GM12891 (cell line): ENCODE measurements around the gene RMP24.

Experiments used
- POLR2A ChIP-seq: IDR thresholded peaks from 2 replicates; pipeline ENCODE4 v1.6.1; 2011; ENCODE audit warnings: low read depth, low read length, control low read depth
- POLR2AphosphoS5 ChIP-seq: IDR thresholded peaks from 2 replicates; pipeline ENCODE4 v1.6.1; 2011; ENCODE audit warnings: low read depth, low read length, control low read depth

- TF ChIP-seq POLR2AphosphoS5, result no peak
- TF ChIP-seq POLR2A, result no peak
Observed at GRCh38 chr18:35949903-35950627, 22.4 kb upstream of the RMP24 start.
